ENCODE results near the gene EGFR. TPM values are rescaled to one million over a fixed set of nuclear protein-coding genes. Genes with fewer than 3 reads are reported as not detected.
A peak's percentile ranks its signal among the peaks of the same experiment; 100 is the strongest.

The EGFR gene
- total and polyA plus RNA-seq, 7 donors: 3.6 to 61.5 (median 35.6) TPM

DNA sequence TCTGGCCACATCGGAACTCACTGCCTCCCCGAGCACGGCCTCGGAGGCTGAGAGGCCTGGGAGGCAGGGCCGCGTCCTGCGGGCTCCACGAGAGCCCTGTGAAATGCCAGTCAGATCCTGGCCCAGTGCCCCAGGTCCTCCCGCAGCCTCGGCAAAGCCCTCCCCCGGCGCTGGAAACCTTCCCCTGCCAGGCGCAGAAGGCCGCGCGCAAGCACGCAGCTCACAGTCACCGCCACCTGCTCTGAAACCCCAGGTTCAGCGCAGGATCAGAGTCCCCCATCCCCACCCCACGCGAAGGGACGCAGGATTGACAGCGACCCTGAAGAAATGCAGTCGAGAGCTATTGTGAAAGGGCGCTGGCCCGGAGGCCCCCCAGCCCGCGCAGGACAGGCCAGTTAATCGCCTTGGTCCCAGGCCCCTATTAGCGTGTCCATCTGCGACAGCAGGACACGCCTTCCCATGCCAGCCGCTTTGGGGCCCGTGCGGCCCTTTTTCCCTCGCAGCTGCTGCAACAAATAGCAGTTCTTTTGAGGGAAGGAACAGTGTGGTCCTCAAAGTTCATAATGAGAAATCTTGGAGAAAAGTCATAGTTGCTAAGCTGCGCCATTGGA, 13.5 kb upstream of the EGFR start:
- Histone ChIP-seq H3K4me3 (no peak overlapping the region), H3K4me1 (peaks cover 0 to 9% (median 0%) of the 10 kb centered on the region in 4 donors), H3K9me3 (no peaks in the 10 kb centered on the region), H3K27ac (no peak overlapping the region), H3K27me3 (no peaks in the 10 kb centered on the region), H3K36me3 (no peaks in the 10 kb centered on the region)
- TF ChIP-seq POLR2AphosphoS5 (IDR thresholded peaks at IDR 0.05) (no peak), POLR2A (IDR thresholded peaks at IDR 0.05) (no peak), EP300 (IDR thresholded peaks at IDR 0.05) (no peak)
- TF ChIP-seq, protein P1, sequence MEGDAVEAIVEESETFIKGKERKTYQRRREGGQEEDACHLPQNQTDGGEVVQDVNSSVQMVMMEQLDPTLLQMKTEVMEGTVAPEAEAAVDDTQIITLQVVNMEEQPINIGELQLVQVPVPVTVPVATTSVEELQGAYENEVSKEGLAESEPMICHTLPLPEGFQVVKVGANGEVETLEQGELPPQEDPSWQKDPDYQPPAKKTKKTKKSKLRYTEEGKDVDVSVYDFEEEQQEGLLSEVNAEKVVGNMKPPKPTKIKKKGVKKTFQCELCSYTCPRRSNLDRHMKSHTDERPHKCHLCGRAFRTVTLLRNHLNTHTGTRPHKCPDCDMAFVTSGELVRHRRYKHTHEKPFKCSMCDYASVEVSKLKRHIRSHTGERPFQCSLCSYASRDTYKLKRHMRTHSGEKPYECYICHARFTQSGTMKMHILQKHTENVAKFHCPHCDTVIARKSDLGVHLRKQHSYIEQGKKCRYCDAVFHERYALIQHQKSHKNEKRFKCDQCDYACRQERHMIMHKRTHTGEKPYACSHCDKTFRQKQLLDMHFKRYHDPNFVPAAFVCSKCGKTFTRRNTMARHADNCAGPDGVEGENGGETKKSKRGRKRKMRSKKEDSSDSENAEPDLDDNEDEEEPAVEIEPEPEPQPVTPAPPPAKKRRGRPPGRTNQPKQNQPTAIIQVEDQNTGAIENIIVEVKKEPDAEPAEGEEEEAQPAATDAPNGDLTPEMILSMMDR (IDR thresholded peaks at IDR 0.05): no peak
- intact Hi-C loops (cut with DNase I): no loop called here
- 82 to 92% methylated on average over 37 of the region's 37 CpGs for WGBS, 2 donors
- DNase-seq: peak; percentile 53

DNA sequence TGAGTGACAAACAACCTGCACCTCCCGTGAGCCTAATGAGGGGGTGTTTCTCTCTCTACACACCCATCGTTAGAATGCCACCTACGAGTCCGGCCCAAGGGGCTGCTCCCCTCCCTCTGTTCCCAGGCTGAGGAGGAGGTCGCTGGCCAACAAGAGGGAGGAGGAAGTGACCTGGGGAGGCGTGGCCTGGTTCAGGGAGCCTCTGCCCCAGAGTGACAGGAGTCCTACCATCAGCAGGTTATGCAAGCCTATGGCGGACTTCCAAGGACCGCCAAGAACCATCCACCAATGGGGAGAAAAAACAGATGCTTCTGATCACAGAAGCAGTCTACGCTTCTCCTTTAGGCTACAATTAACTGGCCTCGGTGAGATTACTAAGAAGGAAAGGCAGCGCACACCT, 12.3 kb upstream of the EGFR start:
- DNase-seq: peak; percentile 54
- WGBS, 2 donors: 58 to 78% methylated on average over 11 of the region's 11 CpGs
- no peaks in the 10 kb centered on the region for H3K36me3 ChIP-seq
- no peaks in the 10 kb centered on the region for H3K27me3 ChIP-seq
- no peaks in the 10 kb centered on the region for H3K9me3 ChIP-seq
- intact Hi-C loops (cut with DNase I): no loop called here
- no peak overlapping the region for H3K4me3 ChIP-seq
- no peak overlapping the region for H3K27ac ChIP-seq
- peaks cover 0 to 9% (median 0%) of the 10 kb centered on the region in 4 donors for H3K4me1 ChIP-seq
- TF ChIP-seq, protein P1 (IDR thresholded peaks at IDR 0.05): no peak
- TF ChIP-seq POLR2AphosphoS5 (IDR thresholded peaks at IDR 0.05) (no peak), EP300 (IDR thresholded peaks at IDR 0.05) (no peak), POLR2A (IDR thresholded peaks at IDR 0.05) (no peak)

DNA sequence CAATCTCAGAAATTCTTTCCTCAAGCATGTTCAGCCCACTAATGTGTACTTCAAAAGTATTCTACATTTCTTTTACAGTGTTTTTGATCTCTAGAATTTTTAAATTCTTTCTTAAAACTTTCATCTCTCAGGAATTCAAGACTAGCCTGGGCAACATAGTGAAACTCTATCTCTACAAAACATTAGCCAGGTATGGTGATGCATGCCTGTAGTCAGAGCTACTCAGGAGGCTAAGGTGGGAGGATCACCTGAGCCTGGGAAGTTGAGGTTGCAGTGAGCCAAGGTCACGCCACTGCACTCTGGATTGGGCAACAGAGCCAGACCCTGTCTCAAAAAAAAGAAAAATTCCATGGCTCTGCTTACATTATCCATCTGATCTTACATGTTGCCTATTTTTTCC, 5.0 kb upstream of the EGFR start:
- DNase-seq: no peak
- no peak for TF ChIP-seq POLR2A (IDR thresholded peaks at IDR 0.05)
- TF ChIP-seq EP300 (IDR thresholded peaks at IDR 0.05): no peak
- TF ChIP-seq, protein P1 (IDR thresholded peaks at IDR 0.05): no peak
- no peak for TF ChIP-seq POLR2AphosphoS5 (IDR thresholded peaks at IDR 0.05)
- intact Hi-C loops (cut with DNase I): loop anchor here (10.0 kb wide), 1 partner anchor 239 kb away; no protein-coding TSS in a partner anchor
- Histone ChIP-seq H3K4me3 (no peak overlapping the region), H3K9me3 (no peaks in the 10 kb centered on the region), H3K36me3 (no peaks in the 10 kb centered on the region), H3K4me1 (peaks cover 0 to 11% (median 8%) of the 10 kb centered on the region in 4 donors), H3K27me3 (no peaks in the 10 kb centered on the region), H3K27ac (no peak overlapping the region)
- WGBS, 2 donors: 76 to 92% methylated on average over 1 of the region's 1 CpG

DNA sequence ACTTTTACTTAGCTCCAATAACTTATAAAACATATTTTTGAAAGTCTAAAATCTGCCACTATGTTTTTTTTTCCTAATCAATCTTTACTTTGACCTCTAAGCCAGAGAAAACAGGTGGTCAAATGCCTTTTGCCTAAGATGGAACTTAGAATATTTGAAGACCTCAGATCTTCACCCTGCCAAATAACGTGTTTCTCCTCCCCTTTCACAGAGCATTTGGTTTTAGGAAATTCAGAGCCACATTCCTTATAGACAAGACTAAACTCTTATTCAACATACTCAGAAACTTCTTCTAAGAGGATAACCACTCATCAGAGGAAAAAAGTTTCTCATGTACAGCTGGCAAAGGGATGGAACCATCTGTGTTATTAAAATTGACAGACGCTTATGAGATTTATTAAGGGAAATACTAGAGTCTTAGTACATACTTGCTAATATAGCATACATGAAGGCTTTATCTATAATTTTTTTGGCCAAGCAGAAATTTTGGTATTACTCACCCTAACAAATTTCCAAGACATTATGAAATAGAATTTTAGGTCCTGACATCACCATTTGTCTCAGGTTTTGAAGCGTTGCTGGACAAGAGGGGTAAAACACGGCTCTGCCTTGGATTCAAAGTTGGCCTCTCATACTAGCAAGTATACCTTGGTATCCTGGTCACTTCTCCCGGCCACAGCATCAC, 2.6 kb upstream of the EGFR start:
- 88 to 90% methylated on average over 5 of the region's 5 CpGs for WGBS, 2 donors
- TF ChIP-seq EP300 (IDR thresholded peaks at IDR 0.05) (no peak), POLR2AphosphoS5 (IDR thresholded peaks at IDR 0.05) (no peak), POLR2A (IDR thresholded peaks at IDR 0.05) (no peak)
- TF ChIP-seq, protein P1 (IDR thresholded peaks at IDR 0.05): no peak
- no peaks in the 10 kb centered on the region for H3K27me3 ChIP-seq
- H3K4me1 ChIP-seq: peaks cover 0 to 15% (median 13%) of the 10 kb centered on the region in 4 donors
- DNase-seq: no peak
- no peaks in the 10 kb centered on the region for H3K36me3 ChIP-seq
- H3K9me3 ChIP-seq: no peaks in the 10 kb centered on the region
- H3K27ac ChIP-seq: no peak overlapping the region
- H3K4me3 ChIP-seq: no peak overlapping the region
- intact Hi-C loops (cut with DNase I): loop anchor here (5.0 to 10.0 kb wide), 3 partner anchors 84 to 351 kb away; partner anchors contain the start of gene LANCL2

Measured in sigmoid colon (tissue), 7 donors.